NCI-H345 (cell line): Measurements from ENCODE around the gene LMNTD2.

ENCODE experiments used
- DNase-seq: peaks from one replicate; lab custom pipeline; 2025; lab: John Stamatoyannopoulos, UW

Gene LMNTD2

DNA sequence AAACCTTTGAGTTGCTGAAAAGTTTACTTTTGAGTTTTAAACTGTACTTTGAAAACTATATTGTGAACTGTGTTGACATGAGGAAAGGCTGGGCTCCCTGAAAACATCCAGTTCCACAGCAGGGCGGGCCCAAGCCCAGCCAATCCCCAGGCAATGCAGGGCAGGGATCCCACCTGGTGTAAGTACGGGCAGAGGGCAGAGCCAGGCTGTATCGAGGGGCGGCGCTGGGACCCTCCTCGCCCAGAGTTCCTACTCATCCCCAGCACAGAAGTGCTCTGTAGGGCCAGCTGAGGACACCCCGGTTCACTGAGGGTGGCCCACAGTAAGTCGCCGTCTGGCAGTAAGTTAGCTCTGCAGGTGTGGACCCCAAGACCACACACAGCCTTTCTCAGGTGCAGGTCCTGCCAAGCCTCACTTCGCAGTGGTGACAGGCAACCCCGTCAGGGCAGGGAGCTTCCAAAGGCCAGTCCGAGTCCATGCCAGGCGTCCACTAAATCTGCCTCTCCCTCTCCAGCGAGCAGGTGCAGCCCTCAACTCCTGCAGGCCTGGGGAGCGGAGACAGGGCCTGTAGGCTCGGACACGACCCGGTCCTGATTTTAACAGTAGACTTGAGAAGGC, 6.6 kb upstream of the LMNTD2 start:
- DNase-seq: no peak

DNA sequence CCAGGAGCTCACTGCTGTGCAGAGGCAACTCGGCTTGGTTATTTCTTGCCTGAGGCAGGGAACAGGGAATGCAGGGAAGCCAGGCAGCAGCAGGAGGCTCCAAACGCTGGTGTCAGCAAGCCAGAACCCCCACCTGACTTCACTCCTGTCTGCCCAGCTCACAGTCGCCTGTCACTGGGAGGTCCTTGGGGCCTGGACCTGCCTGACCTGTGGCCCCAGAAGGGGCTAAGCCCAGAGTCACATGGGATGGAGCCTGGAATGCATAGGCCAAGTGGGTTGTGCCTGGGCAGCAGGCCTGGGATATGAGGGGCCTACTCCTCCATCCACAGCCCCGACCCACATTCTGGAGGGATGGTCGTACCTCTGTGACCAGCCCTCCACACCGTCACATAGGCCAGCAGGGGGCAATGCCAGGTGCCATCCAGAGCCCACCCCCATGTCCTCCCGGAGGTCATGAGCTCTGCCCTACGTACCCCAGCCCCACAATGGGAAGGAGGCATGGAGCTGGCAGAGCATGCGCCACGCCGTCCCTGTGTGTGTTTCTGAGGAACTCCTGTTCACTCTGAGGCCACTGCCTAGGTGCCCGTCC, 5.5 kb upstream of the LMNTD2 start:
- DNase-seq: peak; percentile 27

DNA sequence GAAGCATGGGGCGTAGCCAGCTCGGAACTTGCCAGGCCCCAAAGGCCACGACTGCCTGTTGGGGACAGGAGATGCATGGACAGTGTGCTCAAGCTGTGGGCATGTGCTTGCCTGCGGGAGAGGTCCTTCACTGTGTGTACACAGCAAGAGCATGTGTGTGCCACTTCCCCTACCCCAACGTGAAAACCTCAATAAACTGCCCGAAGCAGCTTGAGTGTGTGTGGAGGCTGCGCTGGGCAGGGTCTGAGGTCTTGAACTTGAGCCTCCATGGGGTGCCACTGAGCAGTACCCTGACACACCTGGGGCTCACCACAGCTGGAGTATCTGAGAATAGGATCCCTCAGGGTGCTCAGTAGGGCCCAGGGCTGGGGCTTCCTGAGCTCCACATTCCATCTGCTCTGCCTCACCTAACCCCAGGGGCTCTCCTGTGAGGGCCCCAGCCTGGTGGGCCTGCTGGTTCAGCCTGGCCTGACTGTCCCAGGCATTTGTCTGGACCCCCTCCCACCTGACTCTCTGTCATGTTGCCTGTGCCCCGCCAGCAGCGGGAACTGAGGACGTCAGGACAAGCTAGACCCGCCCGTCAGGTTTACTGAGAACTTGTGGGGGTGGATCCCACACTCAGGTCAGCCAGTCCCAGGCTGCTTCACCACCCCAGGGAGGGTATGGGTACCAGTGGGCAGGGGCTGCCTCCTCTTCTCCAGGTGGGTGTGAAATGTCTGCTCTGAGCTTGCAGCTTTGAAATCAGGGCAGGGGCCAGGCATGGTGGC, 3.5 kb upstream of the LMNTD2 start:
- DNase-seq: no peak

DNA sequence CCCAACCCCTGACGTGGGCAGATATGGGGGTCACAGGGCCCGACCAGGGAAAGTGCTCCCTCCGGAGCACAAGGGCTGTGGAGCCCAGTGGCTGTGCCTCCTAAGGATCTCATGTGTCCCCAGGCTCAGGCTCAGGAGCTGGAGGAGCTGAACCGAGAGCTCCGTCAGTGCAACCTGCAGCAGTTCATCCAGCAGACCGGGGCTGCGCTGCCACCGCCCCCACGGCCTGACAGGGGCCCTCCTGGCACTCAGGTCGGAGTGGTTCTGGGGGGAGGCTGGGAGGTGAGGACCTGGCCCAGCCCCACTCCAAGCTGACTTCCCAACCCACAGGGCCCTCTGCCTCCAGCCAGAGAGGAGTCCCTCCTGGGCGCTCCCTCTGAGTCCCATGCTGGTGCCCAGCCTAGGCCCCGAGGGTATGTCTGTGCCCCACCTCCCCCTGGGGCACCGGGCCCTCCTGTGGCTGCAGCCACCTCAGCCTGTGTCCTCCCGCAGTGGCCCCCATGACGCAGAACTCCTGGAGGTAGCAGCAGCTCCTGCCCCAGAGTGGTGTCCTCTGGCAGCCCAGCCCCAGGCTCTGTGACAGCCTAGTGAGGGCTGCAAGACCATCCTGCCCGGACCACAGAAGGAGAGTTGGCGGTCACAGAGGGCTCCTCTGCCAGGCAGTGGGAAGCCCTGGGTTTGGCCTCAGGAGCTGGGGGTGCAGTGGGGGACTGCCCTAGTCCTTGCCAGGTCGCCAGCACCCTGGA, 2.7 kb upstream of the LMNTD2 start:
- no peak for DNase-seq

DNA sequence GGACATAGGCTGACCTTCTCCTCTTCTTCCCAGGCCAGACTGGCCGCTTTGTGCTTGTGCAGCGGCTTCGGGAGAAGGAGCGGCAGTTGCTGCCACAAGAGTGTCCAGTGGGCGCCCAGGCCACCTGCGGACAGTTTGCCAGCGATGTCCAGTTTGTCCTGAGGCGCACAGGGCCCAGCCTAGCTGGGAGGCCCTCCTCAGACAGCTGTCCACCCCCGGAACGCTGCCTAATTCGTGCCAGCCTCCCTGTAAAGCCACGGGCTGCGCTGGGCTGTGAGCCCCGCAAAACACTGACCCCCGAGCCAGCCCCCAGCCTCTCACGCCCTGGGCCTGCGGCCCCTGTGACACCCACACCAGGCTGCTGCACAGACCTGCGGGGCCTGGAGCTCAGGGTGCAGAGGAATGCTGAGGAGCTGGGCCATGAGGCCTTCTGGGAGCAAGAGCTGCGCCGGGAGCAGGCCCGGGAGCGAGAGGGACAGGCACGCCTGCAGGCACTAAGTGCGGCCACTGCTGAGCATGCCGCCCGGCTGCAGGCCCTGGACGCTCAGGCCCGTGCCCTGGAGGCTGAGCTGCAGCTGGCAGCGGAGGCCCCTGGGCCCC, 1.6 kb upstream of the LMNTD2 start:
- DNase-seq: no peak

DNA sequence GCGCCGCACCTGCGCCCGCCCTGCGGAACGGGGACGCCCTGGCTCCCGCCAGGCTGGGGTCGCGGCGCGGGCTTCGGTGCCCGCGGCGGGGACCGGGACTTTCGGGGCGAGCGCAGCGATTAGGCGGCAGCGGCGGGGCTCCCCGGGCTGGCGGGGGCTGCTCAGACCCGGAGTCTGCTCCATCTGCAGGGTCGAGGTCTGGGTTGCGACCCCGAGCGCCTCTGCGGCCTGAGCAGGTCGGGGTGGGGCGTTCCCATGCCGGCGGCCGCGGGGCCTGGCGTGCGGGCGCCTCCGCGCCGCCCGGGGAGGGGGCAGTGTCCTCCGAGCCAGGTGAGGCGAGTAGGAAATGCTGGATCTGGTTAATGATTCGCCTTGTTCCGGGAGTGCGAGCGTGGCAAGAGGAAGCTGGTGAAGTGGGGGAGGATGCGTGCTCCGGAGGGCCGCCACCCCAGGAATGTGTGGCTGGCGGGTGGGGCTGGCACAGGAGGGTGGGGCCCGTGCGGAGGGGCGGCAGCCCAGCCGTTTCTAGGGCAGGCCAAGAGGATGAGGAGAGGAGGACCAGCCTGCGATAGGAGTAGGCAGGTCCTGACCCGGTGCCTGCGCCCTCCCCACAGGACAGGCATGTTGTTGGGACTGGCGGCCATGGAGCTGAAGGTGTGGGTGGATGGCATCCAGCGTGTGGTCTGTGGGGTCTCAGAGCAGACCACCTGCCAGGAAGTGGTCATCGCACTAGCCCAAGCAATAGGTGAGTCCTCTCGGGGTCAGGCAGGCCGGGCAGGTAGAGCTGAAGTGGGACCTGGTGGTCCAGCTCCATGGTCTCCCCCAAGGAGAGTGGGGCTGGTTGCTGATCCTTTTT, 838 bp upstream of the LMNTD2 start:
- no peak for DNase-seq

DNA sequence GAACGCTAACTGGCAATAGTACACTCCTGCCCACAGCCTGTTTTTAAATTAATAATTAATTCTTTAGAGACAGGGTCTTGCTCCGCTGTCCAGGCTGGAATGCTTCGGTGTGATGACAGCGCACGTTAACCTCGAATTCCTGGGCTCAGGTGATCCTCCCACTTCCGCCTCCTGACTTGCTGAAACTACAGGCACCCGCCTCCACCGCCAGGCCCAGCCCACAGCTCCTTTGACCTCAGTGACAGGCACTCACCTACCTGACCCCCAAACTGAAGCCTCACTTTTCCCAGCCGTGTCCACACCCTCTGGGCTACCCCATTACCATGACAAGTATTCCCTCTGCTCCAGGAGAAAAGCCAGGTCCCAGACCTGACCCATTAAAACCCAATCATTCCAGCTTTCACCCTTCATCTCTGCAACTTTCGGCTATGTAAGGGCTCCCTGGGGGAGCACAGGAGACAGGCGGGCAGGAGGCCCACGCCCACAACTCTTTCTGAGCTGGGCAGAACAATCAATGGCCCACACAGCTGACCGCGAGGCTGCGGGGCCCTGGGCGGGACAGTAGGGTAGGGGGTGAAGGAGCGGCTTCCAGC, 730 bp downstream of the LMNTD2 start:
- DNase-seq: no peak

DNA sequence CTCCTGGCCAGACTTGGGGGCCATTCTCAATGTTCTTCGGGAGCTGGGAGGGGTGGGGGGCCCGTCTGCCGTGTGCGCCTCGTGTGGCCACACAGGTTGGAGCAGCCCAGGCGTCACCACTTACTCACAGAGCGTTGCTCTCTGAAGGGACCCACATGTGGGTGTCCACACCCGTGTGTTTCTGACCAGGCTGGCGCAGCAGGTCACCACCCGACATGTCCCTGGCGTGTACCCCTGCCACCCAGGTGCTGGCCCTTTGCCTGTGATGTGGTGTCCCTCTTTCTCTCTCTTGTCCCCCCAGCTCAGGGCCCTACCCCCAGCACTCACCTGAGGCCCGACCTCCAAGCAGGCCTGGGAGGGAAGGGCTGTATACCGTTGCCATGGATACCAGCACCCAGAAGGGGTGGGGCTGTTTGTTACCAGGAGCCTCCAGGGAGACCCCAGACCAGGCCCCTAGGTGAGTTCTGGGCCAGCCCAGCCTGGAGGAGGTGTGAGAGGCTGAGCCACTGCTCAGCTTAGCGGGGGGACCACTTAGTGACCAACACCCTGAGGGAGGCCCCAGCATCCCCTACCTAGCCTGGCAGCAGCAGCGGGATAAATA, 1.4 kb downstream of the LMNTD2 start:
- no peak for DNase-seq

DNA sequence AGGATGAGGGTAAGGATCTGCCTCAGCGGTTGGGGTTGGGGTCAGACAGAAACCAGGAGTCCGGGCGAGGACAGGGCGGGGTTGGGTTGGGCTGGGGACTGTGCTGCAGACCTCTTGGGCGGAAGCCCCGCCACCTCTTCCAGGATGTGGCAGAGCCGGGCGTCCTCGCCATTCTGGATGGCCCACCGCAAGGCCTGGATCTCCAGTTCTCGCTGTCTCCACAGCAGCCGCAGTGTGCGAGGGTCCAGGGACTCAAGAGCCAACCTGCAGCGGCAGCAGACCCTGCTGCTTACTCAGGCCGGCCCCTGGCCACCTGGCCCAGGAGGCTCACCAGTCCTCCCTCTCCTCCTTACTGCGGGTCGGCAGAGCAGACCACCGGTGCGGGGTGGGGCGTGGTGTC, 2.0 kb downstream of the LMNTD2 start:
- DNase-seq: no peak

DNA sequence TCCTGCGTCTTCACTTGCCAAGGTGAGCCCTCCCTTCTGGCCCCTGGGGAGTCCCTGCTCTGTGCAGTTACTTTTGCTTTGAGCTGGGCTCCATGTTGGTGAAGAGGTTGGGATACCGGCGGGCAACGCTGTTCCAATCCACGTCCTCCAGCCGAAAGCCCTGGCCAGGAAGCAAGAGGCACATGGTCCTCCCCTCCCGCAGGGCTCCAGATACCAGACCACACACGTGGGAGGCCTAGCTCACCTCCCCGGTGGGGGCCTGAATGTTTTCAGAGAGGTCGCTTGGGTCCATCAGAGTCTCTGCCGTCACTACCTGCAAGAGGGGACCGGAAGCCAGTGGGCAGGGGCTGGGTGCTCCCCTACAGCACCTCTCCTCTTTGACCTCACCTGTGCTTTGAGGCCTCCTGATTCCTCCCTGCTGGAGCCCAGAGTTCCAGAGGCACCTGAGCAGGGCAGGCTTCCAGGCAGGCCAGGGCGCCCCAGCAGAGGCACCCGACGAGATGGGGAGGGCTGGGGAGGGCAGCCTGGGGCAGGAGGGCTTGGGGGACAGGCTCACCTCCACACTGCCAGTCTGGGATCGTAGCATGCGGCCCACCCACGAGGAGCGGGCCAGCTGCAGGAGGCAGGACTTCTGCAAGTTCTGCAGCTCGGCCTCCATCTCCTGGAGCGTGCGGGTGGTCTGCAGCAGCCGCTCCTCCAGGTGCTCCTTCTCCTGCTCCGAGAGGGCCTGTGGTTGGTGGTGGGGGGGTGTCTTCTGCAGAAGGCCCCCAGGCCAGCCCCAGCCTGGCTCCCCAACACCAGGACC, 3.0 kb downstream of the LMNTD2 start:
- no peak for DNase-seq

DNA sequence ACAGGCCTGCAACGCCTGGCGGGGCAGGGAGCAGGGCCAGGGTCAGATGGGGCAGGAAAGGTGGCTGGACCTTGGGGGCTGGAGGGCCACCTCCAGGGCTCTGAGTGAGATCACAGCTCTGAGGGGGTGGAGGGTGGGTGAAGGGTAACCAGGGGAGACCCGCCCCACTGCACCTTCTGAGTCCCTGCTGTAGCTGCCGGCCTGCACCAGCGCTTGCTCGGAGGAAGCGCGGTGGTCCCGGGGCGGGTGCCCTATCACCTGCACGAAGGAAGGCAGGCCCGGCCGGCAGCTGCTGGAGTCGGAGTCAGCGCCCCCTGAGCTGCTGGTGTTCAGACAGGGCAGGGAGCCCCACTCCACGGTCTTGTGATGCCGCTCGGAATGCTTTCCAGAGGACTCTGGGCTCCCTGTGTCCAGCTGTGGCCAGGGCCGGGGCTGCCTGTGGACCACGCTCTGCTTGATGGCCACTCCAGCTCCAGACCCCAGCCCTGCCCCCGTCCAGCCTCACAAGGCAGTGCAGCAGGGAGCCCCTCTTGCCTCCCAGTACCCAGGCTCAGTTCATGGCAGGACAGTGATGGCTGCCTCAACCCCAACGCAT, 3.8 kb downstream of the LMNTD2 start:
- DNase-seq: no peak

DNA sequence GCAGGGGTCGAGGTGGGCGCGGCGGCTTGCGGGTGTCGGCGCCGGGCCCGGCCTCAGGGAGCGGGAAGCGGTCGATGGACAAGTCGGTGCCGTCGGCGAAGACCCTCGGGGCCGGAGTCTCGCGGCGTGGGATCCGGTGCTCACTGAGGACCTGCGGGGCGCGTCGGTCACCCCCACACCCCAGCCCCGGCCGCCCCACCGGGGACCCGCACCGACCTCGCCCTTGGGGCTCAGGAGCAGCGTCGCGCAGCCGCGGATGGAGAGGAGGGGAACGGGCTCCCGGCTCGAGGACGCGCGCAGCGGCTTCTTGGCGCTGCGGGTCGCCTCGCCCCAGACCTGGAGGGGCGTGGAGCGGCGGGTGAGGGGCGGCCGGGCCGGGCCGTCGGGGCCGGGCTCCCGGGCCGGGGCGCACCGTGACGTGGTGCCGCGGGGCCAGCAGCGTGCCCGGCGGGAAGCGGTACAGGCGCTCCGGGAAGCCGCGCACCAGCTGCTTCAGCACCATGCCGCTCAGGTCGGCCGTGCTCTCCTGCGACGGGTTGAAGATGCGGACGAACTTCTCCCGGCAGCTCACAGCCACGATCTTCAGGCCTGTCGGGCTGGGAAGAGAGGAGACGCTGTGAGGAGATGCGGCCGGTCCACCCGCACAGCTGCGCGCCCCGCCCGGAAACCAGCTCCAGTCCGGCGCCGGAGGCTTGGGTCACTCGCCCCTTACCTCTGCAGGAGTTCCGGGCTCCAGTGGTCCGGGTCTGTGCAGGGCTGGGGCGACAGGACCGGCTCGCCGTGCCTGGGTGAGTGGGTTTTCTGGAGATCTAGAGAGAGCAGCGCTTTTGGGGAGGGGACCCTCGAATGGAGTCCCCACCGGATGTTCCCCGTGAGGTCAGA, 4.5 kb downstream of the LMNTD2 start:
- no peak for DNase-seq

DNA sequence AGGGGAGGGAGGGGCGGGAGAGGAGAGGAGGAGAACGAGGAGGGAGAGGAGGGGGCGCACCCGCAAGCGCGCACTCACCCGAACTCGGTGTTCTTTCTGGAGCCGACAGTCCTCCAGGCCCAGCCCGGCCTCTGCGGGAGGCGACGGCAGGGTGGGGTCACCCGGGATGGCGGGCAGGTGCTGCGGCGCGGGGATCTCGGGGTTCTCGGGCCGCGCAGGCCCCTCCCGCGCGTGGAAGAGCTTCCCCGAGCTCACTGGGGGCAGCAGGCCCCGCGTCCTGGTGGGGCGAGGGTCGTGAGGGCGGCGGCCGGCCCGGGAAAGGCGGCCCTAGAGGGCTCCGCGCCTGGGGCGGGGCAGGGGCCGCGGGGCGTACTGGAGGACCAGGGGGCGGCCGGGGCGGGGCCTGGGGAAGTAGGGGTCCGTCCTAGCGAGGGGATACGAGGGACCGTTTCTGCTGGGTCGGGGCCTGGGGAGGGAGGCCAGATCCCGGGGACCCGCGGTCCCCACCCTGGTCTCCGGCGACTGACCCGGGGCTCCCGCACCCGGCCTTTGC, 5.2 kb downstream of the LMNTD2 start:
- no peak for DNase-seq

DNA sequence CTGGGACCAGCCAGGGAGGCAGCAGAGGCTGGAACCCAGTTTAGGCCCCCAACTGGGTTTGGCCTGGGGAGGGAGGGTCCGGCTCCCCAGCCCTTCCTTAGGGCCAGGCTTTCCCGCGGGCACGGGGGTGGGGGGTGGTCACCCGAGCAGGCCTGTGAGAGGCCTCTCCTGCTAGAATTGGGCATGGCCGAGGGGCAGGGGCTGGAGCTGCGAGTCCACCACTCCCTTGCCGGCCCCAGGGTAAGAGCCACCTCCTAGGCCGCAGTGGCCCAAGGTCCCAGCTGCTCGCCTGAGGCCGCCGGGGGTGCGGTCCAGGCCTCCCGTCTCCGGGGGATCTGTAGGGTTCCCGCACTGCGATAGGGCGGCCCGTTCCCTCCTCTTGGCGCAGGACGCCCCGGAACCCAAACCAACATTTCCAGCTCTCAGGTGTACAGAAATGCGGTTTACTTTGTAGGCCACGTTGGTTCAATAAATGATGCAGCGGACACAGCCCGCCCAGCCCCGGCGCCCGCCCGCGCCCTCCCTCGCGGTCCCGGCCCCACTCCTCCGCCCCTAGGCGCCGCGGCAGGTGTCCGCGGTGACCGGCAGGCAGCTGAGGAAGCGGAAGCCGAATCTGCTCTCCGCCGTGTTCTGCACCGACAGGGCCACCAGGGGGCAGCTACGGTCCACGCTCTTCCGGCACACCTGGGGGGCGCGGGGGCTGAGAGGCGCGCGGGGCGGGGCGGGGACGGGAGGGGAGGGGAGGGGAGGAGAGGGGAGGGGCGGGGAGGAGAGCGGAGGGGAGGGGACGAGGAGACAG, 5.9 kb downstream of the LMNTD2 start:
- DNase-seq: peak; percentile 89

DNA sequence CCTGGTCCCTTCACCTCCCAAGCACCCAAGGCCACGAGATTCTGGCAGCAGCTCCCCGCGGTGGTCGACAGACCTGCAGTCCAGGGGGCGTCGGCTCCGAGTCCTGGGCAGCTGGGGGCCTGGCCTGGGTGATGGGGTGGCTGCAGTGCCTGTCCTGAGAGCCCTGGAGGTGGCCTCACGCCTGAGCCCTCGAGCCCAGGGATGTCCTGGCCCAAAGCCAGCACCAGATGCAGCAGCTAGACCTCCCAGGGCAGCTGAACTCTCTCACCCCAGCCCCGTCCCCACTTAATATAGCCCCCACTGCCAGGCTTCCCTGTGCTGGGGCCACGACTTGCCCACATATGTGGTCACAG, 6.6 kb downstream of the LMNTD2 start:
- no peak for DNase-seq

DNA sequence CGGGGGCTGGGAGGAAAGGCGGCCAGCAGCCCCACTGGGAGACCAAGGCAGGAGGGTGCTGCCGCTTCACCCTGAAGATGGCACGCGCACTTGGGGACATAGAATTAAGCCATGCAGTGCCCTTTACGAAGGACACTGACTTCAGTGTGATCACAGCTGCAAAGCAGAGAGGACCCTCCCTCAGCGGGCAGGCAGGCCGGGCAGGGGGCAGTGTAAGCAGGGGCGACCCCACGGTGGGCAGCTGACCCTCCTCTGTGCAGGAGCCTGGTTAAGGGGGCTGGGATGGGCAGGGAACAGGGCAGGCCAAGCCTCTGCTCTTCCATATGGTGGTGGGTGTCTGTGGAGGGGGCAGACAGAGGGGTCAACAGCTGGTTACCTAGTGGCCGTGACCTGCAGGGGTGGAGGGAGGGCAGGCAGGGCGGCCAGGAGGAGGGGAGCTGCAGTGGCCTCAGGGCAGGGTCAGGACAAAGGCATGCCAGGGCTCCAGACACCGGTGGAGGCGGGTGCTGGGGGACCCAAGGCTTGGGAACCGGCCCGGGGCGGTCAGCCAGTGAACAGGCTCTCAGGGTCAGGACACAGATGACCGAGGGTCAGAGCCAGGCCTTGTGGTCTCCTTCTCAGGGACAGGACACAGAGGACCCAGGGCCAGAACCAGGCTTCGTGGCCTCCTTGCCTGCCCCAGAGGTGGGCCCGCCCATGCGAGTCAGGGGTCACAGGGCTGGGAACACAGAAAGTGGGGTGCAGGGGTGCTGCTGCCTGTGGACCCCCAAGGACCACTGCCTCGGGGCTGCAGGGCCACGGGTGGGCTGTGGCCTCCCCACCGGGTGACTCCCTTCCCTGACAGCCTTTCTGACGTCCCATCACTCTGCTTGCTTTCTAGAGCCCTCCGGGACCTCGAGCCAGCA, 7.2 kb downstream of the LMNTD2 start:
- no peak for DNase-seq
